A549 treated with CpdA at 1 μM for 4 hours (cell line): ENCODE data around the gene PGAP6. TPM values are rescaled to one million over a fixed set of nuclear protein-coding genes. Genes with fewer than 3 reads are reported as not detected.

Experiments used
- total RNA-seq: library from RNA; stranded (reverse); fragments of 200-300 nt; extraction: Qiagen RNA extraction; gene quantifications from 5 replicates; pipeline ENCODE4 v1.2.3, GENCODE V29; 2022; ENCODE audit warnings: low read depth

The PGAP6 gene, protein sequence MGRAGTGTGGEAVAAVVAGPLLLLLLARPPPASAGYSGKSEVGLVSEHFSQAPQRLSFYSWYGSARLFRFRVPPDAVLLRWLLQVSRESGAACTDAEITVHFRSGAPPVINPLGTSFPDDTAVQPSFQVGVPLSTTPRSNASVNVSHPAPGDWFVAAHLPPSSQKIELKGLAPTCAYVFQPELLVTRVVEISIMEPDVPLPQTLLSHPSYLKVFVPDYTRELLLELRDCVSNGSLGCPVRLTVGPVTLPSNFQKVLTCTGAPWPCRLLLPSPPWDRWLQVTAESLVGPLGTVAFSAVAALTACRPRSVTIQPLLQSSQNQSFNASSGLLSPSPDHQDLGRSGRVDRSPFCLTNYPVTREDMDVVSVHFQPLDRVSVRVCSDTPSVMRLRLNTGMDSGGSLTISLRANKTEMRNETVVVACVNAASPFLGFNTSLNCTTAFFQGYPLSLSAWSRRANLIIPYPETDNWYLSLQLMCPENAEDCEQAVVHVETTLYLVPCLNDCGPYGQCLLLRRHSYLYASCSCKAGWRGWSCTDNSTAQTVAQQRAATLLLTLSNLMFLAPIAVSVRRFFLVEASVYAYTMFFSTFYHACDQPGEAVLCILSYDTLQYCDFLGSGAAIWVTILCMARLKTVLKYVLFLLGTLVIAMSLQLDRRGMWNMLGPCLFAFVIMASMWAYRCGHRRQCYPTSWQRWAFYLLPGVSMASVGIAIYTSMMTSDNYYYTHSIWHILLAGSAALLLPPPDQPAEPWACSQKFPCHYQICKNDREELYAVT
- total RNA-seq: 22.4 to 38.6 TPM (median 36.8 TPM) in 5 replicates

DNA sequence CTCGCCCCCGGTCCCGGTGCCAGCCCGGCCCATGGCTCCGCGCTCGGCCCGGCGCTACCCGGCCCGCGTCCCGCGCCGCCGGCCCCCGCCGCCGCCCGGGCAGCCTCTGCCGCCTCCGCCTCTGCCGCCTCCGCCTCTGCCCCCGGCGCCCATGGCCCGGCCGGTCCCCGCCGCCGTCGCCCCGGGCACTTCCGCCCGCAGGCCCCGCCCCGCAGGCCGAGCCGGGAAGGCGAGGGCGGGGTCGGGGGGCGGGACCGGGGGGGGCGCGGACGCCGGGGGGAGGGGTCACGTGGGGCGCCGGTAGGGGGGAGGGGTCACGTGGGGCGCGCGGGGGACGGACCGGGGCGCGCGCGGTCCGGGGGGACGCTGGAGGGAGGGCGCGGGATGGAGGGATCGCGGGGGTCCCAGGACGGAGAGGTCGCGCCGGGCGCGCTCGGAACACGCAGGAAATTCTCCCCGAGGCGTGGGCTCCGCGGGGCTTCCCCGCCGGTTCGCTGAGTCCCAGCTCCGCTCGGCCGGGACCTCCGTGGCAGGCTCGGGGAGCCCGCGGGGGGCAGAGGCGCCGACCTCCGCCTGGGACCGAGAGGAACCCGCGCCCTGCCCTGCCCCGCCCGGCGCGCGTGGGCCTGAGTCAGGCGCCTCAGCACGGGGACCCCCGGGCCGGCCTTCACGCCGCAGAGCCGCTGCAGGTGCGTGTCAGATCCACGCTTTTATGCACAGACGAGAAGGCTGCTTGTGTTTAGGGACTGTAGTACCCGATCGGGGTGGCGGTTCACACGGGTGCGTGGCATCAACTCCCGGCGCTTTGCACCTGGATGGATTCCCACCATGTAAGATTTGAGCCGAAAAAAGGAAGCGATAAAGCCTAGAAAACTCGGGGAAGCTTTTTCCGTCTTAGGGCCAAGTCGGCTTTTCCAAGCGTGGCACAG lies at the start of gene PGAP6:
TSS of gene PGAP6 (minus strand) at position 190 of the 929 bp plus-strand sequence. CDS start at position 33, 157 bp downstream.

DNA sequence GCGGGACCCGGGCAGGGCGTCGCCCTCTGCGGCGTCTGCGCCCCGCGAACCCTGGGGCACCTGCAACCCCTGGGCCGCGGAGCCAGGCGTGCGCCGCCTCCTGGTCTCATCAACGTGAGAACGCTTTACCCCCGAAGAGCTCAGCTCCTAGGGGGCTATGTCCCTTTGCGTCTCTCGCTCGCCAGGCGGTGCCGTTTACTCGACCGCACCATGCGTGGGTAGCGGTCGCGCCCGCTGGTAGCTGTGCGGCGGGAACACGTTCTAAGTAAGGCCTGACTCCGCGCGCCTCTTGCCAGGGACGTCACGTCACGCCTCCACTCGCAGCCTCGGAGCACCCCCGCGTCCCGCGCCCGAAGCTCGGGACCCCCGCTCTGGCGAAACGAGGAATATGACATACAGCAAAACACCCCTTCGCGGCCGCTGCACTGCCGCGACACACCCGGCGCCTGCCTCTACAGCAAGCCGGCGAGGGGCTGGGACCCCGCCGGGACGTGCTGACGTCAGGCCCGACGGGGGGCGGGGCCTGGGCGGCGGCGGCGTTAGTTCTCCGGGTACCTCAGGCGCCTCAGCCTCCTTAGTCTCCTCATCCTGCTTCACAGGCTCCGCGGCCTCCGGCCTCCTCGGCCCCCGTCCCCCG lies 43.4 kb upstream of the PGAP6 start, which contains the start of gene RAB11FIP3:
TSS of gene RAB11FIP3 (plus strand) at position 568 of the 637 bp plus-strand sequence. CDS start 358 bp downstream, outside the sequence.

DNA sequence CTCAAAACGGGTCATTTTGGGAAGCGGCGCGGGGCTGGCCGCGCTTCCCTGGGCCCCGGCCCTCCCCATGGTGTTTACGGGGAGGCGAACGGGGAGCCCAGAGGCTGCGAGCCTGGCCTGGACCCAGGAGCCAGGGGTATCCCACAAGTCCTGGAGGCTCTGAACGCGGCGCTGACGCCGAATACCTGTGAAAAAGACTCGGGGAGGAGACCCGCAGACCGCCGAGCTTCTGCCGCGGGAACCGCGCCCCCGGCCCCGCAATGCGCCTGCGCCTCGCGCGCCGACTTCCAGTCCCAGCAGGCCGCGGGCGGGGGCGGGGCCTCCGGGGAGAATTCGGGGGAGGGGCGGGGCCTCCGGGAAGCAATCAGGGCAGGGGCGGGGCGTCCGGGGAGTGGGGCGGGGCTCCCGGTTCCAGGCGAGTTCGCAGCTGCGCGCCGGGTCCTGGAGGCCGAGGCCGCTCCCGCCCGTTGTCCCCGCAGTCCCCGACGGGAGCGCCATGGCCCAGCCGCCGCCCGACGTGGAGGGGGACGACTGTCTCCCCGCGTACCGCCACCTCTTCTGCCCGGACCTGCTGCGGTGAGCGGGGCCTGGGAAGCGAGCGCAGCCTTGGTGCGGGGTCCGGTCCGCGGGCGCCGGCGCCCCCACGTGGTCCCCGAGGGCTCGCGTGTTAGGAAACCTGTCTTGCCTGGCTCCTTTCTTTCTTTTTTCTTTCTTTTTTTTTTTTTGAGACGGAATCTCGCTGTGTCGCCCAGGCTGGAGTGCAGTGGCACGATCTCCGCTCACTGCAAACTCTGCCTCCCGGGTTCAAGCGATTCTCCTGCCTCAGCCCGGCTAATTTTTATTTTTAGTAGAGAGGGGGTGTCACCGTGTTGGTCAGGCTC lies 19.9 kb upstream of the PGAP6 start, which contains the start of gene DECR2:
TSS of gene DECR2 (plus strand) at position 418 of the 881 bp plus-strand sequence. CDS start at position 497, 79 bp downstream.

DNA sequence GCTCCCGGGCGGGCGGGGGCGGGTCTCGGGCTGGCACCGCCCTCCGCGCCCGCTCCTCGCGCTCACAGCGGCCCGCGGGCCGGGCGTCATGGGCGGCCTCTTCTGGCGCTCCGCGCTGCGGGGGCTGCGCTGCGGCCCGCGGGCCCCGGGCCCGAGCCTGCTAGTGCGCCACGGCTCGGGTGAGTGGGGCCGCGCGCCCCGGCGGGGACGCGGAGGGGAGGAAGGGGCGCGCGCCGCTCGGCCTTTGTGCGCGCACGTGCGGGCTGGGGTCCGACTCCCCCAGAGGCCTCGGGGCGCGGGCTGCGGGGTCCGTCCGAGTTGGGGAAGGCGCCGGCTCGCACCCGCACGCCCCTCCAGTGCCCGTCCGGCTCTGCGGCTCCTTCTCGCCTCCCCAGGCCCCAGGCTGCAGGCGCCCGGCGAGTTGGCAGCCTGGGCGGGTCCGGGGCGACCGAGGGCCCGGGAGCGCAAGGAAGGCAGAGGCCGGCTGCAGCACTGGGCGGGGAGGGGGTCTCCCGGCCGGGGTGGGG lies 15.4 kb upstream of the PGAP6 start, which contains the start of gene NME4:
TSS of gene NME4 (plus strand) at position 65 of the 527 bp plus-strand sequence. CDS start at position 89, 24 bp downstream.

DNA sequence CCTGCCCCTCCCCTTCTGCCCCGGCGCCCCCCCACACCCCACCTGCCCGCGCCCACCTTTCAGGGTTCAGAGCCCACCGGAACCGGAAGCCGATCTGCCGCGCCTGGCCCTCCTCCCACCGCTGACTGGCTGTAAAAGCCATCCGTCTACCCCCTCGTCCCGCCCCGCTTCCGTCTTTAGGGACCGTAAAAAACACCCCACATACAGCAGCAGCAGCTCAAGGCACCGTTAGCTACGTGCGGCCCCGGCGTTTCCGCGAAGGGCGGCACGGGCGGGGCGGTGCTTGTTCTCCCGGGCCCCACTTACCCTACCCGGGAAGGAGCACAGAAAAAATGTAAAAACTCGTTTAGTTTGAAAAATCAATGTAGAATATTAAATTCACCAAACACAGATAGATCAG lies 11.3 kb downstream of the PGAP6 start, which contains the start of gene MRPL28:
TSS of gene MRPL28 (minus strand) at position 96 of the 400 bp plus-strand sequence. CDS start 320 bp downstream, outside the sequence.

DNA sequence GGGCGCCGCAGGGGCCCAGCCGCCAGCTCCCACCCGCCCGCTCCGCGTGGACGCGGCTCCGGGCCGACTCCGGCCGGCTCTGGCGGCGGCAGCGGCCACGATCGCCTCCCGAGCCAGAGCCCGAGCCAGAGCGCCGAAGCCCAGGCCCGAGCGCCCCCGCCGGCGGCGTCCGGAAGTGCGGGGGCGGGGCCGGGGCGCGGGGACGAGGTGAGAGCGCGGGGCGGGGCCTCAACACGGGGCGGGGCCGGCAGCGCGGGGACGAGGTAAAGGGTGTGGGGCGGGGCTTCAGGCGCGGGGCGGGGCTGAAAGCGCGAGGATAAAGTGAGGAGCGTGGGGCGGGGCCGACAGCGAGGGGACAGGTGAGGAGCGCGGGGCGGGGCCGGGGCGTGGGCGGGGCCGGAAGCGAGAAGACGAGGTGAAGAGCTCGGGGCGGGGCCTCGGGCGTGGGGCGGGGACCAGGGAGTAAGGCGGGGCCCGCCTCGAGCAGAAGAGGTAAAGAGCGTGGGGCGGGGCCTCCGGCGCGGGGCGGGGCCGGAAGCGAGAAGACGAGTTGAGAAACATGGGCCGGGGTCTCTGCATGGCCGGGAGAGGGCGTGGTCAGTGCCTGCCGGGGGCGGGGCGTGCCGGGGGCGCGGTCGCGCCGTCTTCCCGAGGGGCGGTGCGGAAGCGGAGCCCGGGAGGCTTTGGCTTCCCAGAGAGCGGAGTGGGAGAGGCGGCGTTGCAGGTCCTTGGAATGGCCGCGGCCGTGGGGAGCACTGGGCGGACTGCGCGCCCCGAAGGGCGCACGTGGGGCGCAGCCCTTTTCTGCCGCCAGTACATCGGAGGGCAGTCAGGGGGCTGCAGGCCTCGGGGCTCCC lies 29.0 kb downstream of the PGAP6 start, which contains the start of gene AXIN1:
TSS of gene AXIN1 (minus strand) at position 177 of the 857 bp plus-strand sequence. CDS start 5,698 bp downstream, outside the sequence.

Other genes with a start within 250 kb of the PGAP6 start
- 23.1 to 31.0 TPM (median 30.2 TPM) in 5 replicates for gene NPRL3, start 243.3 kb downstream of the PGAP6 start, total RNA-seq
- gene HBZ, start 229.3 kb downstream of the PGAP6 start, total RNA-seq: 0.13 TPM in 1 of 5 replicates, not detected in the others
- not detected in 5 replicates for gene HBM, start 216.0 kb downstream of the PGAP6 start, total RNA-seq
- 0.27 to 0.53 TPM (median 0.40 TPM) in 3 of 5 replicates, not detected in the others for gene HBA2, start 209.1 kb downstream of the PGAP6 start, total RNA-seq
- 0.91 to 1.6 TPM (median 1.3 TPM) in 5 replicates for gene HBA1, start 205.3 kb downstream of the PGAP6 start, total RNA-seq
- 4.6 to 8.4 TPM (median 7.2 TPM) in 5 replicates for gene HBQ1, start 201.5 kb downstream of the PGAP6 start, total RNA-seq
- gene LUC7L, start 152.5 kb downstream of the PGAP6 start, total RNA-seq: 46.2 to 59.0 TPM (median 55.7 TPM) in 5 replicates
- gene FAM234A, start 147.2 kb downstream of the PGAP6 start, total RNA-seq: 43.8 to 50.6 TPM (median 45.5 TPM) in 5 replicates
- gene RGS11, start 106.0 kb downstream of the PGAP6 start, total RNA-seq: 3.7 to 5.5 TPM (median 4.1 TPM) in 5 replicates
- gene ARHGDIG, start 101.4 kb downstream of the PGAP6 start, total RNA-seq: 1.8 to 3.8 TPM (median 2.5 TPM) in 5 replicates
- 0.23 to 0.89 TPM (median 0.57 TPM) in 4 of 5 replicates, not detected in the other for gene PDIA2, start 98.8 kb downstream of the PGAP6 start, total RNA-seq
- 27.2 to 35.2 TPM (median 34.5 TPM) in 5 replicates for gene AXIN1, start 29.3 kb downstream of the PGAP6 start, total RNA-seq
- gene MRPL28, start 11.4 kb downstream of the PGAP6 start, total RNA-seq: 114 to 137 TPM (median 122 TPM) in 5 replicates
- gene NME4, start 15.2 kb upstream of the PGAP6 start, total RNA-seq: 265 to 436 TPM (median 422 TPM) in 5 replicates
- 19.3 to 29.5 TPM (median 28.7 TPM) in 5 replicates for gene DECR2, start 19.9 kb upstream of the PGAP6 start, total RNA-seq
- gene RAB11FIP3, start 43.7 kb upstream of the PGAP6 start, total RNA-seq: 17.3 to 23.6 TPM (median 20.1 TPM) in 5 replicates
- gene CAPN15, start 145.7 kb upstream of the PGAP6 start, total RNA-seq: 45.7 to 81.9 TPM (median 75.8 TPM) in 5 replicates
- gene PRR35, start 178.4 kb upstream of the PGAP6 start, total RNA-seq: 0.08 to 0.20 TPM (median 0.09 TPM) in 3 of 5 replicates, not detected in the others
- gene NHLRC4, start 185.0 kb upstream of the PGAP6 start, total RNA-seq: 0.12 to 0.23 TPM (median 0.21 TPM) in 5 replicates
- gene PIGQ, start 188.0 kb upstream of the PGAP6 start, total RNA-seq: 28.6 to 41.6 TPM (median 36.3 TPM) in 5 replicates
- gene RAB40C, start 208.1 kb upstream of the PGAP6 start, total RNA-seq: 13.7 to 19.3 TPM (median 16.9 TPM) in 5 replicates
- gene WFIKKN1, start 249.0 kb upstream of the PGAP6 start, total RNA-seq: 0.13 to 0.23 TPM (median 0.16 TPM) in 4 of 5 replicates, not detected in the other